Ovary (tissue), 10 donors: ENCODE results near the gene SPIN1. TPM values are rescaled to one million over a fixed set of nuclear protein-coding genes. Genes with fewer than 3 reads are reported as not detected.
"Not testable (repeated sequence)": the region's sequence is repeated elsewhere in the genome, so short reads cannot be mapped to it uniquely, and the experiment has no call there.

Experiments used
- DNase-seq, 5 donors: peaks; one replicate each; pipeline ENCODE4 v3.0.0-alpha.2; 2019 to 2020
- H3K27ac ChIP-seq, 2 donors: fragments of 200-600 bp; one replicate each; pipeline versions ENCODE4 v1.5.1 to v1.8.0; 2019 to 2022
- H3K27me3 ChIP-seq: fragments of 200-600 bp; one replicate; pipeline ENCODE4 v1.8.0; 2022
- H3K36me3 ChIP-seq: fragments of 200-600 bp; sonication (generic); one replicate; pipeline ENCODE4 v1.5.1; 2019
- H3K4me1 ChIP-seq: one replicate; pipeline ENCODE4 v1.8.1; 2013; ENCODE audit warnings: mild to moderate bottlenecking, moderate library complexity; ENCODE audit not compliant: insufficient read depth
- H3K4me3 ChIP-seq: fragments of 200-600 bp; sonication (generic); one replicate; pipeline ENCODE4 v1.5.1; 2017
- H3K9me3 ChIP-seq, 2 donors: fragments of 200-600 bp in 1 of 2; sonication (generic) in 1 of 2; one replicate each; pipeline versions ENCODE4 v1.5.1 to v1.8.1; 2013 to 2019; ENCODE audit warnings: mild to moderate bottlenecking in 1 of 2, moderate library complexity in 1 of 2
- EP300 ChIP-seq: sonication (generic); formaldehyde crosslinking; IDR thresholded peaks from one replicate; pipeline ENCODE4 v1.6.1; 2017; ENCODE audit warnings: antibody characterized with exemption
- POLR2A ChIP-seq: fragments of 450-650 bp; IDR thresholded peaks from one replicate; pipeline ENCODE4 v1.6.1; 2017; ENCODE audit warnings: antibody characterized with exemption, mild to moderate bottlenecking, moderate library complexity
- WGBS, 3 donors: extraction: QIAGEN DNeasy Blood & Tissue Kit in 1 of 3; methylation state at CpG; one replicate each; pipeline versions ENCODE4 v1.1.5 to v1.1.7; 2013 to 2017; 5-methylcytosine and 5-hydroxymethylcytosine counted together
- intact Hi-C, 4 donors: fragments of 100-400 bp; cut with DNase I; formaldehyde crosslinking; loops; one replicate each; pipeline versions ENCODE4 v1.11.0 to v1.15.1; 2022 to 2023
- long read RNA-seq, 3 donors: library from polyadenylated mRNA in 2 of 3; unstranded in 2 of 3; transcript quantifications; one replicate each; pipeline ENCODE4 v2.0.0 and lab custom pipeline, GENCODE V29; 2021 to 2026
- polyA plus RNA-seq, 2 donors: library from polyadenylated mRNA; stranded (reverse); fragments of 200-250 nt in 1 of 2; fragments of 350-450 nt in 1 of 2; fragmentation: Illumina TruSeq in 1 of 2; extraction: RNeasy Lipid Tissue Mini Kit (QIAGEN cat#74804) in 1 of 2; gene quantifications; one replicate each; pipeline ENCODE4 v1.2.3, GENCODE V29; 2013 to 2014
- total RNA-seq, 7 donors: library from RNA; depleted of rRNA in 2 of 7; stranded (reverse); fragments of >200 nt in 2 of 7; fragmentation: NEBNext Ultra II Directional in 3 of 7; extraction: Animal tissue kit (Norgen Biotek cat#: 25700) in 3 of 7; gene quantifications; one replicate each; pipeline versions ENCODE4 v1.1.0 to v1.2.4, GENCODE V29; 2016 to 2023
- TF ChIP-seq, protein P1 (sequence below), 3 donors: fragments of 450-650 bp in 2 of 3; fragments of 200-600 bp in 1 of 3; IDR thresholded peaks; one replicate each; pipeline versions ENCODE4 v1.5.1 to v1.8.0; 2016 to 2022; ENCODE audit warnings: antibody characterized with exemption in 3 of 3, mild to moderate bottlenecking in 1 of 3
- donor health status: DM: no; HTN: no; CAD: no; lungs with moderate emphysema.
- donor health status: DM: no; HTN: no; CAD: no.
- donor health status: Bipolar disorder and iron deficiency.
- donor health status: DM: yes; HTN: yes; CAD: no.
- donor health status: DM: no; HTN: no; CAD: no.
- donor health status: DM: yes; HTN: yes; CAD: no.

Gene SPIN1
- total RNA-seq (100 to 1,000 TPM in 6 of 7 donors, 10 to 100 TPM in 1; 88.5 to 144 (median 131) TPM), polyA plus RNA-seq (10 to 100 TPM; 61.4 to 95.0 TPM)
- long read RNA-seq, donor 1, full-length matches to known transcripts, result 51 of 97 reads
- long read RNA-seq, donor 1, partial matches to known transcripts, result 5 of 97 reads
- long read RNA-seq, donor 1, other reads (novel, unspliced or antisense), result 41 of 97 reads
- long read RNA-seq, donor 2, full-length matches to known transcripts, result 49 of 55 reads
- long read RNA-seq, donor 2, partial matches to known transcripts, result 0 of 55 reads
- long read RNA-seq, donor 2, other reads (novel, unspliced or antisense), result 6 of 55 reads
- long read RNA-seq, donor 3, full-length matches to known transcripts, result 80 of 168 reads
- long read RNA-seq, donor 3, partial matches to known transcripts, result 12 of 168 reads
- long read RNA-seq, donor 3, other reads (novel, unspliced or antisense), result 76 of 168 reads

DNA sequence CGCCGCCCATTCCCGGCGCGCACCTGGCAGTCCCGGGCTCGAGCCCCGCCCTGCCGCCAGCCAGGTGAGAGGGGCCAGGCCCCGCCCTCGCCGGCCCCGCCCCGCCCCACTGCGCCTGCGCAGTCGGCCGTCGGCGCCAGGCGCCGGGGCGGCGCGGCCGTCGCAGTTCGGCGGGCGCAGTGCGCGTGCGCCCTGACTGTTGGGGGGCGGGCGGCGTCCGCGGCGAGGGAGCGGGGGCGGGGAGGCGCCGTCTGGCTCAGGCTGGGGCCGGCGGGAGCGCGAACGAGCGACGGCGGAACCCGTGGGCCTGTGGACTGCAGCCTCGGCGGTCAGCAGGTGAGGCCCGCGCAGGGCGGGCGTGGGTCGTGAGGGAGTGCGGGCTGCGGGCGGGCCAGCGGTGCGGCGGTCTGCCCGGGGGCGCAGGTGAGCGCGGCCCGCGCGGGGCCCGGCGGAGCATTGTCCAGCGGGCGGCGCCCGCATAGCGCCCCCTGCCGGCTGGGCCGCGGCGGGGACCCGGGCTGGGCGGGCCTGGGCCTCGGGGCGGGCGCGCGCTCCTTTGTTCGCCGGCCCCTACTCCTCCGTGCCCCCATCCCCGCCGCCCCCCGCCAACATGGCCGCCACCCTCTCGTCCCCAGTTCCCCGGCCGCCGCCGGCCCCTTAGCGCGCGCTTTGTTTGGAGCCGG is at the start of gene SPIN1:
Gene SPIN1, plus strand, starts transcription at position 242 of the 683 bp plus-strand sequence. CDS start 38,096 bp downstream, outside the sequence.
- peak; percentile 83 to 93 (median 90) for DNase-seq
- H3K27ac ChIP-seq, result peak within 1 kb of the TSS; percentile 87 to 98
- H3K4me3 ChIP-seq, result peak within 1 kb of the TSS; percentile 76
- no peaks in the 10 kb centered on the region for H3K27me3 ChIP-seq
- 0 to 2% (median 0%) methylated on average over 25 to 103 of the region's 106 CpGs for WGBS, 3 donors
- no peak for TF ChIP-seq EP300
- peak; percentile 41 for TF ChIP-seq POLR2A
- TF ChIP-seq, protein P1, sequence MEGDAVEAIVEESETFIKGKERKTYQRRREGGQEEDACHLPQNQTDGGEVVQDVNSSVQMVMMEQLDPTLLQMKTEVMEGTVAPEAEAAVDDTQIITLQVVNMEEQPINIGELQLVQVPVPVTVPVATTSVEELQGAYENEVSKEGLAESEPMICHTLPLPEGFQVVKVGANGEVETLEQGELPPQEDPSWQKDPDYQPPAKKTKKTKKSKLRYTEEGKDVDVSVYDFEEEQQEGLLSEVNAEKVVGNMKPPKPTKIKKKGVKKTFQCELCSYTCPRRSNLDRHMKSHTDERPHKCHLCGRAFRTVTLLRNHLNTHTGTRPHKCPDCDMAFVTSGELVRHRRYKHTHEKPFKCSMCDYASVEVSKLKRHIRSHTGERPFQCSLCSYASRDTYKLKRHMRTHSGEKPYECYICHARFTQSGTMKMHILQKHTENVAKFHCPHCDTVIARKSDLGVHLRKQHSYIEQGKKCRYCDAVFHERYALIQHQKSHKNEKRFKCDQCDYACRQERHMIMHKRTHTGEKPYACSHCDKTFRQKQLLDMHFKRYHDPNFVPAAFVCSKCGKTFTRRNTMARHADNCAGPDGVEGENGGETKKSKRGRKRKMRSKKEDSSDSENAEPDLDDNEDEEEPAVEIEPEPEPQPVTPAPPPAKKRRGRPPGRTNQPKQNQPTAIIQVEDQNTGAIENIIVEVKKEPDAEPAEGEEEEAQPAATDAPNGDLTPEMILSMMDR (IDR thresholded peaks at IDR 0.05), result peak in 2 of 3 donors; percentile 54 to 55
- intact Hi-C loops, result loop anchor here in 2 of 4 donors (2.0 to 10.0 kb wide), 4 partner anchors 148 to 926 kb away; partner anchors contain the start of genes CKS2 (in 1 of the 2), NXNL2 (in 1 of the 2) and SECISBP2 (in 1 of the 2)
- no peaks in the 10 kb centered on the region for H3K9me3 ChIP-seq
- H3K36me3 ChIP-seq, result no peaks in the 10 kb centered on the region
- peaks cover 16% of the 10 kb centered on the region for H3K4me1 ChIP-seq

- intact Hi-C loops, result no loop called here
- H3K9me3 ChIP-seq, result no peaks in the 10 kb centered on the region
- TF ChIP-seq, protein P1 (IDR thresholded peaks at IDR 0.05), result no peak
- no peak for TF ChIP-seq EP300
- no peak for TF ChIP-seq POLR2A
- no peaks in the 10 kb centered on the region for H3K27me3 ChIP-seq
- DNase-seq, result no peak
- H3K4me3 ChIP-seq, result no peak overlapping the region
- WGBS, 3 donors, result 42 to 58% (median 54%) methylated on average over 4 of the region's 4 CpGs
- no peaks in the 10 kb centered on the region for H3K4me1 ChIP-seq
- no peaks in the 10 kb centered on the region for H3K36me3 ChIP-seq
- no peak overlapping the region for H3K27ac ChIP-seq
Observed at GRCh38 chr9:88339317-88339716, 48.9 kb upstream of the SPIN1 start.

DNA sequence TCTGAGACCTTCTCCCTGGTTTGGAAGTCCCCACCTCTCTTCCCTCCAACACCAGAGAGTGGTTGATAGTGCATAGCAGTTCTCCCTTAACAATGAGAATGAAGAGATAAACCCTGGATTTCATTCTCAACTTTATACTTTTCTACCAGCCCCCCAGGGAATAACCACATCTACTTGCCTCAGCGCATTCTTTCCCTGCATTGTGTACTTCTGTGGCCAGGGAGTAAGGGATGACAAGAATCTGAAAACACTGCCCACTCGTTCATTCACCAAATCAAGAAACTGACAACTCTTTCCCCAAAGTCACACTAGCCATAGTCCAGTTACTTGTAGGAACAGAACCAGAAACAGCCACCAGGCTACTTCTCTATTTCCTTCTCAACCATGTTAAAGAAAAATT is 46.0 kb upstream of the SPIN1 start:
- Histone ChIP-seq H3K4me1 (no peaks in the 10 kb centered on the region), H3K36me3 (no peaks in the 10 kb centered on the region), H3K9me3 (no peaks in the 10 kb centered on the region), H3K27me3 (no peaks in the 10 kb centered on the region), H3K27ac (no peak overlapping the region), H3K4me3 (no peak overlapping the region)
- intact Hi-C loops, result no loop called here
- no peak for DNase-seq
- WGBS, 3 donors, result 55 to 64% (median 56%) methylated on average over 2 of the region's 2 CpGs
- TF ChIP-seq, protein P1 (IDR thresholded peaks at IDR 0.05), result no peak
- TF ChIP-seq EP300 (no peak), POLR2A (no peak)

DNA sequence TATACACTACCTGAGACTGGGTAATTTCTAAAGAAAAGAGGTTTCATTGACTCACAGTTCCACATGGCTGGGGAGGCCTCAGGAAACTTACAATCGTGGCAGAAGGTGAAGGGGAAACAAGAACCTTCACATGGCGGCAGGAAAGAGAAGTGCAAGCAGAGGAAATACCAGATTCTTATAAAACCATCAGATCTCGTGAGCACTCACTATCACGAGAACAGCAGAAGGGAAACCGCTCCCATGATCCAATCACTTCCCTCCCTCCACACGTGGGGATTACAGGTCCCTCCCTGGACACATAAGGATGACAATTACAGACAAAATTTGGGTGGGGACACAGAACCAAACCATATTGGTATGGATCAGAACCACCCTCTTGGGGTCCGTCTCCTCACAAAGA is 44.2 kb upstream of the SPIN1 start:
- Histone ChIP-seq H3K27ac (no peak overlapping the region), H3K9me3 (no peaks in the 10 kb centered on the region), H3K4me3 (no peak overlapping the region), H3K36me3 (no peaks in the 10 kb centered on the region), H3K4me1 (no peaks in the 10 kb centered on the region), H3K27me3 (no peaks in the 10 kb centered on the region)
- TF ChIP-seq EP300 (no peak), POLR2A (no peak)
- TF ChIP-seq, protein P1 (IDR thresholded peaks at IDR 0.05), result no peak
- 87 to 88% (median 88%) methylated on average over 7 of the region's 7 CpGs for WGBS, 3 donors
- intact Hi-C loops, result no loop called here
- DNase-seq, result no peak

- intact Hi-C loops, result not testable (repeated sequence)
- WGBS, 3 donors, result 72 to 81% (median 75%) methylated on average over 5 of the region's 5 CpGs
Observed at GRCh38 chr9:88350354-88350753, 37.9 kb upstream of the SPIN1 start.

More at GRCh38 chr9:88350354-88350753, 37.9 kb upstream of the SPIN1 start:
- not testable (repeated sequence) for H3K4me3 ChIP-seq, H3K36me3 ChIP-seq, H3K27me3 ChIP-seq, H3K27ac ChIP-seq, H3K9me3 ChIP-seq, H3K4me1 ChIP-seq, DNase-seq
